ENCODE data around the gene EPM2A. TPM values are rescaled to one million over a fixed set of nuclear protein-coding genes. Genes with fewer than 3 reads are reported as not detected.

EPM2A gene
- polyA plus RNA-seq, 1 donor from 2014 or later = 15.4 TPM

DNA sequence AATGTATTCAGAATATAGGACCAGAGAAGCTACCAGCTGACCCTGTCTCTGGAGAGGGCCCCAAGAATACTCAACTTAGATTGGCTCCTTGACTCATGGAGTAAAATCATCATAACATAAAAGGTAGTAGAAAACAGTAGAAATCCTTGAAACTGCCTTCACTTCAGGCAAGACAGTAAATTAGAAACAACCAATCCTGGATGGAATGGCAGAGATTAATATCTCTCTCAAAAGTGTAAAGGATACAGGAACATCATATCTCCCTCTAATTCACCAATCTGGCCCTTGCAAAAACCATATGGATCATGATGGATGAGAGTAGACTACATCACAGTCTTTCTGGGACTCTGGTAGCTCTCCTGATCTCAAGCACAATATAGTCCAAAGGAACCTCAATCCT, 20.4 kb upstream of the EPM2A start:
- H3K4me2 ChIP-seq (ENCODE audit: low read length) = no peak overlapping the region
- no peaks in the 10 kb centered on the region for H3K36me3 ChIP-seq (ENCODE audit: insufficient read depth, low read length)
- H3F3A ChIP-seq (ENCODE audit: insufficient read depth, low read length, poor library complexity, severe bottlenecking) = no peaks in the 10 kb centered on the region
- no peaks in the 10 kb centered on the region for H3K79me2 ChIP-seq (replicated peaks; ENCODE audit: insufficient read depth, low read length)
- H4K20me1 ChIP-seq (ENCODE audit: insufficient read depth) = no peaks in the 10 kb centered on the region
- no peak overlapping the region for H3K4me3 ChIP-seq (ENCODE audit: low read length)
- H2AFZ ChIP-seq (ENCODE audit: low read depth, low read length) = no peak overlapping the region
- H3K27ac ChIP-seq (ENCODE audit: low read length) = no peak overlapping the region
- H3K9me2 ChIP-seq (ENCODE audit: insufficient read depth, low read length) = no peaks in the 10 kb centered on the region
- H3K27me3 ChIP-seq (ENCODE audit: insufficient read depth, low read depth, low read length) = no peaks in the 10 kb centered on the region
- TF ChIP-seq SMC3 (conservative IDR thresholded peaks at IDR 0.05; ENCODE audit: poor library complexity) = no peak
- TF ChIP-seq TAF1 (IDR thresholded peaks at IDR 0.05; ENCODE audit: low read depth) = no peak
- no peak for TF ChIP-seq RAD21 (conservative IDR thresholded peaks at IDR 0.05)
- TF ChIP-seq, protein P1, sequence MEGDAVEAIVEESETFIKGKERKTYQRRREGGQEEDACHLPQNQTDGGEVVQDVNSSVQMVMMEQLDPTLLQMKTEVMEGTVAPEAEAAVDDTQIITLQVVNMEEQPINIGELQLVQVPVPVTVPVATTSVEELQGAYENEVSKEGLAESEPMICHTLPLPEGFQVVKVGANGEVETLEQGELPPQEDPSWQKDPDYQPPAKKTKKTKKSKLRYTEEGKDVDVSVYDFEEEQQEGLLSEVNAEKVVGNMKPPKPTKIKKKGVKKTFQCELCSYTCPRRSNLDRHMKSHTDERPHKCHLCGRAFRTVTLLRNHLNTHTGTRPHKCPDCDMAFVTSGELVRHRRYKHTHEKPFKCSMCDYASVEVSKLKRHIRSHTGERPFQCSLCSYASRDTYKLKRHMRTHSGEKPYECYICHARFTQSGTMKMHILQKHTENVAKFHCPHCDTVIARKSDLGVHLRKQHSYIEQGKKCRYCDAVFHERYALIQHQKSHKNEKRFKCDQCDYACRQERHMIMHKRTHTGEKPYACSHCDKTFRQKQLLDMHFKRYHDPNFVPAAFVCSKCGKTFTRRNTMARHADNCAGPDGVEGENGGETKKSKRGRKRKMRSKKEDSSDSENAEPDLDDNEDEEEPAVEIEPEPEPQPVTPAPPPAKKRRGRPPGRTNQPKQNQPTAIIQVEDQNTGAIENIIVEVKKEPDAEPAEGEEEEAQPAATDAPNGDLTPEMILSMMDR (IDR thresholded peaks at IDR 0.05; ENCODE audit: poor library complexity, severe bottlenecking) = no peak
- no peak for TF ChIP-seq EZH2 (IDR thresholded peaks at IDR 0.05; ENCODE audit: borderline replicate concordance, insufficient read depth, low read length, poor library complexity, severe bottlenecking)
- TF ChIP-seq MXI1 (conservative IDR thresholded peaks at IDR 0.05; ENCODE audit: poor library complexity, severe bottlenecking) = no peak
- H3K9me3 ChIP-seq (ENCODE audit: low read length) = no peaks in the 10 kb centered on the region
- no peak overlapping the region for H3K9ac ChIP-seq (ENCODE audit: low read length)

DNA sequence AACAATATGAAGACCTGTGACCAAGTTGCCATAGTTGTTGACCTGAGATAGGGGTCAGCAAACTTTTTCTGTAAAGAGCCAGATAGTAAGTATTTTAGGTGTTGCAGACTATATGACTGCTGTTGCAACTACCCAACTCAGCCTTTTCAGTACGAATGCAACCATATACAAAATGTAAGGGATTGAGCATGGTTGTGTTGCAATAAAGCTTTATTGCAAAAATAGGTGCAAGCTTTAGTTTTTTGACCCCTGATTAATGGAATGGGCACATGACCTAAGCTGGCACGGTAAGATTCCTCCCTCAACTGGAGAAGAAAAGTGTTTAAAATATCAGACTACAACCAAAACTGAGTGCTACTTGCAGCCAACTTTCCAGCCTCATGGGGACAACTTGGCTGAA, 17.3 kb upstream of the EPM2A start:
- Histone ChIP-seq H3K4me2 (ENCODE audit: low read length) (no peak overlapping the region), H3F3A (ENCODE audit: insufficient read depth, low read length, poor library complexity, severe bottlenecking) (no peaks in the 10 kb centered on the region), H3K9me3 (ENCODE audit: low read length) (no peaks in the 10 kb centered on the region), H3K4me3 (ENCODE audit: low read length) (no peak overlapping the region), H3K27me3 (ENCODE audit: insufficient read depth, low read depth, low read length) (no peaks in the 10 kb centered on the region), H3K36me3 (ENCODE audit: insufficient read depth, low read length) (no peaks in the 10 kb centered on the region), H3K79me2 (replicated peaks; ENCODE audit: insufficient read depth, low read length) (no peaks in the 10 kb centered on the region), H2AFZ (ENCODE audit: low read depth, low read length) (no peak overlapping the region), H3K27ac (ENCODE audit: low read length) (no peak overlapping the region), H3K9me2 (ENCODE audit: insufficient read depth, low read length) (no peaks in the 10 kb centered on the region), H4K20me1 (ENCODE audit: insufficient read depth) (no peaks in the 10 kb centered on the region), H3K9ac (ENCODE audit: low read length) (no peak overlapping the region)
- TF ChIP-seq REST (IDR thresholded peaks at IDR 0.05; ENCODE audit: borderline replicate concordance) (no peak), POLR2AphosphoS5 (IDR thresholded peaks at IDR 0.05) (no peak), SMC3 (conservative IDR thresholded peaks at IDR 0.05; ENCODE audit: poor library complexity) (no peak), RAD21 (conservative IDR thresholded peaks at IDR 0.05) (no peak), EZH2 (IDR thresholded peaks at IDR 0.05; ENCODE audit: borderline replicate concordance, insufficient read depth, low read length, poor library complexity, severe bottlenecking) (no peak), TAF1 (IDR thresholded peaks at IDR 0.05; ENCODE audit: low read depth) (no peak), EP300 (conservative IDR thresholded peaks at IDR 0.05; ENCODE audit: poor library complexity, severe bottlenecking) (no peak), MXI1 (conservative IDR thresholded peaks at IDR 0.05; ENCODE audit: poor library complexity, severe bottlenecking) (no peak)
- TF ChIP-seq, protein P1 (IDR thresholded peaks at IDR 0.05; ENCODE audit: poor library complexity, severe bottlenecking) = no peak
